IPS-18c (cell line): ENCODE measurements around the gene PTPRE.
"Not testable (repeated sequence)": the region's sequence is repeated elsewhere in the genome, so short reads cannot be mapped to it uniquely, and the experiment has no call there.

Experiments used
- H3K4me3 ChIP-seq: 2 replicates; pipeline ENCODE4 v1.7.0; 2013; ENCODE audit warnings: low read depth, mild to moderate bottlenecking, low read length, moderate library complexity; ENCODE audit not compliant: insufficient read depth
- H3K9me3 ChIP-seq: one replicate; pipeline ENCODE4 v1.6.1; 2013; ENCODE audit warnings: mild to moderate bottlenecking, low read length, moderate library complexity; ENCODE audit not compliant: control insufficient read depth, insufficient read depth

PTPRE gene

DNA sequence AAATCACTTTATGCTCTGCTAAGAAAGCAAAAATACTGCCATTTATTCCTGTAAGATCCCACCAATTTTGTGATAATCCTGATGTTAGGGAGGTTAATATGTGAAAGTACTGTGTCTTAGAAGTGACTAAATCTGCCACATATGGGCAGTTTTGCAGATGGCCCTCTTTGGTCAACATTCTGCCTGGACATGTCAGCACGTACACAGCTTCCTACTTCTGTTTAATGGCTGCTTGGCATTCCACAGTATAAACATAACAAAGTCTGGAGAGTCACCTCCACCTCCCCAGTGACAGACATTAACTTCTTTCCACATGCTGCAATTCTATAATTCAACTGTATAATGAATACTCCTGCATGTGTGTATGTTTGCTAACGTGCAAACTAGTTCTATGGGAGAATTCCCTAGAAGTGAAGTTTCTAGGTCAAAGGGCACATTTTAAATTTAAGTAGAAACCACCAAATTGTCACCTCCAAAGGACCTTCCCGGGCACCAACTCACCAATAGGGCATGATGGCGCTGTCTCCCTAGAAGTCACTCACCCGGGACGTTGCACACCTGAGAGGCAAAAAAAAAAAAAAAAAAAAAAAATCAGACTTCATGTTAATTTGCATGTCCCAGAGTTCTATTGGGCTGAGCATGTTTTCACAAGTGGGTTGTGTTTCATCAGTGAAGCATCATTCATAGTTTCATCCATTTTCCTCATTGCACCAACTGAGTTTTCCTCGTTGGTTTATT, 180.4 kb downstream of the PTPRE start:
- H3K4me3 ChIP-seq, result no peak overlapping the region
- no peaks in the 10 kb centered on the region for H3K9me3 ChIP-seq

DNA sequence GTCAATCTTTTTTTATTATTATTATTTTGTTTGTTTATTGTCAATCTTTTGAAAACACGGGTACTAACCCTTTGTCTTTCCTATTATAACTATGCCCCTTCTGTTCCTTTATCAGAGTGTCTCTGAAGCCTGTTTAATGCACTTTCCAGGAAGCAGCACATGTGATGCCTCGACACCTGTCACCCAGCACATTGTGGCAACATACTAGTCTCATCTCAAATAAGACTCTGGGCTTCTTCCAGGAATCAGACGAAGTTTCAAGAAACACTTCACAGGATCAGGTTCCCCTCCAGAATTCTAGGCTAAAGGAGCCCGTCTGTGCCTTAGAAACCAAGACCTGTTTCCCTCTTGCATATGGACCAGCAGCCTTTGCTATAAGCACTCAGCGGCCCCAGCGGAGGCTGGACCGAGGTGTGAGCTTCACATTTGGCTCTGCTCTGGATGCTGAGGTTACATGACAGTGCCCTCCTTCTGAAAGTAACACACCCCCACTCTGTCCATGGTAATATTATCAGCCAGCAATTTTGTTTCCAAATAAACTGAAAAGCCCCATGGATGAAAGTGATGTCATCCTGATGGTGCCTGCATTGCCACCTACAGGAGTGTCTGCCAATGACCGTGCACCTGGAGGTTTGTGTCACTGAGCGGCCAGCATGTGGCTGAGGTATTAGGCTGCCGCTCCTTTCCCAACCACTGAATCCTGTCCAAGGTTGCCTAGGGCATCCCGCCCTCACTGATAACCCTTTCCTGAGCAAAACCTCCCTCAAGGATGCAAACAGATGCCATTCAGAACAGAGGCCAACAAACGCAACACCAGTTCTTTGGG, 181.2 kb downstream of the PTPRE start:
- Histone ChIP-seq H3K9me3 (no peaks in the 10 kb centered on the region), H3K4me3 (no peak overlapping the region)

DNA sequence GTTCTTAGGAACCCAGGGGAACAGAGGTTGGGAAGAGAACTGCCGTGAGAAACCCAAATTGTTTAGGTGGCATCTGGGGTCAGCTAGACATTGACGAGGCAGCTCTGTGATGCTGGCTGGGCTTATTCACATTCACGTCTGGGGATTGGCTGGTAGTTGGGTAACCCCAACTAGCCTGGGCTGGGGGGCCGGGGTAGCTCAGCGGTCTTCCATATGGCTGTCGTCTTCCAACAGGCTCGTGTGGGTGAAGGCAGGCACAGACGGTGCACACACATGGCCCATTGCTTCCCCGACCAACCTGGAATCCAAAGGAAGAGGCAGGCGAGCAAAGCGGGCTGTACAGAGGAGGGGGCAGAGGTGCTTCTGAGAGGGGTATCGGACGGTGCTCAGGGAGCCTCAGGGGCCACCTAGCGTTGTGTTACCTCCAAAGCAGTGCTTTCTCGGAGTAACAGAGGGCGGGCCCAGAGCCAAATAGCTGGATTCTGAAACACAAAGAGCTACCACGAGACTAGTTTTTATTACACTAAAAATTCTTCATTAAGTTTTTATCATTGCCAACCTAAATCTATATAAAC, 184.8 kb downstream of the PTPRE start:
- no peaks in the 10 kb centered on the region for H3K9me3 ChIP-seq
- no peak overlapping the region for H3K4me3 ChIP-seq

- H3K4me3 ChIP-seq, result no peak overlapping the region
- H3K9me3 ChIP-seq, result no peaks in the 10 kb centered on the region
Measured at GRCh38 chr10:128092454-128092853, 185.6 kb downstream of the PTPRE start.

DNA sequence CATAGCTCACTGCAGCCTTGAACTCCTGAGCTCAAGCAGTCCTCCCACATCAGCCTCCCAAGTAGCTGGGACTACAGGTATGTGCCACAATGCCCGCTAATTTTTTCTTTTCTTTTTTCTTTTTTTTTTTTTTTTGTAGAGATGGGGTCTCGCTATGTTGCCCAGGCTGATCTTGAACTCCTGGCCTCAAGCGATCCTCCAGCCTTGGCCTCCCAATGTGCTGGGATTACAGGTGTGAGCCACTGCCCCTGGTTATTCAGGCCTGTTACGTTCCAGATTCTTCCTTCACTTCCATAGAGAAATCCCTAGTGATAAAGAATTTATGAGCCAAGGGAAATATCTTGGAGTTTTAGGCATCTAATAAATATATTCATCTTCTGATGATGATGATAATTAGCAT, 187.7 kb downstream of the PTPRE start:
- not testable (repeated sequence) for H3K4me3 ChIP-seq, H3K9me3 ChIP-seq

GRCh38 chr10:128095027-128095752, 188.3 kb downstream of the PTPRE start:
- Histone ChIP-seq H3K9me3 (no peaks in the 10 kb centered on the region), H3K4me3 (no peak overlapping the region)

GRCh38 chr10:128095753-128096469, 189.0 kb downstream of the PTPRE start:
- H3K4me3 ChIP-seq, result no peak overlapping the region

DNA sequence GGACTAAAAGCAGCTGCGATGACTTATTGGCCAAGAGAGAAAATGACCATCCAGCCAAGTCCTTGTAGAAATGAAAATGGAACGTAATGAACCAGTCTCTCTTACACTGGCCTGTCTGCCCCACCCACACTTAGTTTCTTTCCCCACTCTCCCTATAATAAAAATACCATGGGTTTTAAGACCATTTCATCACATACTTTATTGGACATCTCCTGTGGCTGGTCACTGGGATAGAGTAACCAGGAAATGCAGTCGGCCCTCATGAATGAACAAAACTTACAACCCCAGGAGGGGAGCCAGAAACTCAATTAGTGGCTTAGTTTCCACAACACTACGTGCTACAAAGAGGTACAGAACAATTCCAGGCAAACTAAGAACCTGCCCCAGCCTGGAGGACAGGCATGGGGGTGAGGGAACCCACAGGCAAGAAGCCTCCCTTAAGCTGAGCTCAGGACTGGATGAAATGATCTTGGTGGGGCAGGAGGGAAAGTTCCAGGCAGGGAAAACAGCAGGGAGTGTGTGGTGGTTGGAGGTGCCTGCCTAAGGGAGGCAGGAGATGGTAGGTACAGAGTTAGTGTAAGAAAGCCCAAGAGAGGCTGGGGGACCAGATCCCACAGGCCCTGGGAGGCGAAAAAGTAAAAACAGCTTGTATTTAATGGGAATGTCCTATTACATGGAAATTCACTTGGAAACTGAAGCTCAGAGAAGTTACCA, 189.7 kb downstream of the PTPRE start:
- Histone ChIP-seq H3K4me3 (no peak overlapping the region), H3K9me3 (no peaks in the 10 kb centered on the region)

More at GRCh38 chr10:128095753-128096469, 189.0 kb downstream of the PTPRE start:
- H3K9me3 ChIP-seq, result no peaks in the 10 kb centered on the region

GRCh38 chr10:128097783-128098182, 190.9 kb downstream of the PTPRE start:
- no peak overlapping the region for H3K4me3 ChIP-seq
- no peaks in the 10 kb centered on the region for H3K9me3 ChIP-seq

DNA sequence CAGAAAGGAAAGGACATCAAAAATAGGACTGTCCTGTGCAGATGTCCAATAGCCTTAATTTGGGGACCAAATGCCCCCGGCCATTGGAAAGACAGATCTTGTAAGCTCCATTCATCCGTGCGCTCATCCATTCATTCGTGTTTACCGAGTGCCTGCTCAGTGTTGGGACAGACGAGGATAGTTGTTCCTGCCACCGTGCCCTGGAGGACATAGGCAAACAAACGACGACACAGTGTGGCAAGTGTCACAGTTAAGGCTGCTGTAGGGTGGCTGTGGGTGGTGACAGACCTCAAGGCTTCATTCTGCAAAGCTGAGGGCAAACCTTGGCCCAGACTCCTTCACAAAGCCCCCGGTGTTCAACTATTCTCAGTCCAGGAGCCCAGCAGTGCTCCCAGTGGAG, 191.7 kb downstream of the PTPRE start:
- Histone ChIP-seq H3K4me3 (no peak overlapping the region), H3K9me3 (no peaks in the 10 kb centered on the region)

DNA sequence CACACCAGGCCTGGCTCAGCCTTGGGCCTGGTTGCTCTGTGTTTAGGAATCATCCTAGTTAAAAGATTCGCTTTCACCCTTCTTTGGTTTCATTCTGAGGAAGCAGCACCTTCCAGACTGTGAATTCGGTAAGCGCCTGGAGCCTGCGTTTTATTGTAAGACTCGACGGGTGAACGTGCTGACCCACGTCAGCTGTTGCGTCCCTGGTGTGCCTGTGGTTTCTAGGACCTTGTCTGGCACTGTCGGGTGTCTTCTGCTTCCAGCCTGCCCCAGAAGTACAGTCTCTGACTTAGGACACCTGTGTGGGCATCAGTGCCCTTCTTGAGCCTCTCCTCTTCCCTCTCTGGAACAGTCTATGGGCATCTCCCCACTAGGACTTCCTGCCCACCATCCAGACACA, 193.0 kb downstream of the PTPRE start:
- Histone ChIP-seq H3K9me3 (no peaks in the 10 kb centered on the region), H3K4me3 (no peak overlapping the region)

DNA sequence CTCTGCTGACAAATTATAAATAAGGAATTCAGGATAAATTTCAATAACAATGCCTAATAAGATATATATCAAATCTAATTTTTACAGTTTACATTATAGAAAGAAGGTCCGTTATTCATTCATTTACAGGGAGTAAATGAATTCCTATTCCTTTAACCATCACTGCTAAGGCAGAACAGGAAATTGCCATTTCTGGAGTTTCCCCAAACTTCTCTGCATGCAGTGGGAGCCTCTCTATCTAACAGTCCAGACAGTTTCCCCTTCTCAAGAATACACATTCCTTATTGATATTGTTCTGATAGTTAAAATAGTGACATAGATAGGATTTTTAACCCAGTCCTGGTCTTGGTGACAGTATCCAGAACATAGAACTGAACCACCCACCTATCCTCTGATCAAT, 195.0 kb downstream of the PTPRE start:
- no peak overlapping the region for H3K4me3 ChIP-seq
- H3K9me3 ChIP-seq, result no peaks in the 10 kb centered on the region

DNA sequence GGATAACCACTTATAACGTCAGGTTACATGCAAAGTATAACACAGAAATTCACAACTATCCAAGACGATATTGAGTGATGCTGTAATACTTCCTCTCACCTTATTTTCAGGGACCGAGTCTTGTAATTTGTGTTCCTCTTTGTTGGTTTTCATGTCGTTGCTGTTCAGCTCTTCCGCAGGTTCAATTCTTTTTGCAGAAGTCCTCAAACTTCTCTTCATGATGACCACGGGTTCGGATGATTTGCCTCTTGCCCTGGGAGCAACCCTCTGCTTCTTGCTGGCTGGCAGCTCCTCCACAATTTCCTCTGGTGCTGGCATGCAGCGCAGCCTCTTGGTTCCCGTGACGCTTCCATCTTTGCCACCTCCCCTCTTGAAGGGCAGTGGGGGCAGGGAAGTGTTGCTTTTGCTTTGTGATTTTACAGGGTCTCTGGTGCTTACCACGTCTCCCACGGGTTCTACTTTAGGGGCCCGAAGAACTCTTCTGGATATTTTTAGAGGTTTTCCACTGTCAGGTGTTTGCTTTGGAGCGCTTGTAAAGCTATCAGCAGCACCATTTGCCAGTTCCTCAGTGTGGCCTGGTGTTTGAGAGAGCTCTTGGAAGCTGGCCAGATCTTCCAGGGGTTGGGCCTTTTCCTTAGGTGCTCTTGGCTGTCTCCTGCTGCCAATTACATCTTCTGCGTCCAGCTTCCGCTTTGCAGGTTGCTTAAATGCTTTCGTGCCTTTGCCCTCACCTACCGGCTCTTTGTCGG, 195.8 kb downstream of the PTPRE start:
- H3K4me3 ChIP-seq, result no peak overlapping the region
- H3K9me3 ChIP-seq, result no peaks in the 10 kb centered on the region

DNA sequence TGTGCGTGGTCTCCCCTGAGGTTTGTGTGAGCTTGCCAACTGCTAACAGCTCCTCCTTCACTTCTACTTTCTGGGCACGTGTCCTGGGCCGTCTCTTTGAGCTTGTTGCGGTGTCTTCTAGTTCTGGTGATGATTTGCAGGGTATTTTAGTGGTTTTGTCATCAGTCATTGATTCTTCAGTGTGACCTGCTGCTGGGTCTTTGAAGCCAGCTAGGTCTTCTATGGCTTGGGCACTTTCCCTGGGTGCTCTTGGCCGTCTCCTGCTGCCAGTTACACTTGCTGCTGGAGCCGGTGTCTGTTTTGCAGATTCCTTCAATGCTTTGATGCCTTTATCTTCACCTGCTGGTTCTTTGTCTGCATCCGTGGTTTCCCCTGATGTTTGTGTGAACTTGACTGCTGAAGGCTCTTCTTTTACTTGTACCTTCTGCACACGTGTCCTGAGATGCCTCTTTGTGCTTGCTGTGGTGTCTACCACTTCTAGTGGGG, 196.4 kb downstream of the PTPRE start:
- Histone ChIP-seq H3K9me3 (no peaks in the 10 kb centered on the region), H3K4me3 (no peak overlapping the region)

DNA sequence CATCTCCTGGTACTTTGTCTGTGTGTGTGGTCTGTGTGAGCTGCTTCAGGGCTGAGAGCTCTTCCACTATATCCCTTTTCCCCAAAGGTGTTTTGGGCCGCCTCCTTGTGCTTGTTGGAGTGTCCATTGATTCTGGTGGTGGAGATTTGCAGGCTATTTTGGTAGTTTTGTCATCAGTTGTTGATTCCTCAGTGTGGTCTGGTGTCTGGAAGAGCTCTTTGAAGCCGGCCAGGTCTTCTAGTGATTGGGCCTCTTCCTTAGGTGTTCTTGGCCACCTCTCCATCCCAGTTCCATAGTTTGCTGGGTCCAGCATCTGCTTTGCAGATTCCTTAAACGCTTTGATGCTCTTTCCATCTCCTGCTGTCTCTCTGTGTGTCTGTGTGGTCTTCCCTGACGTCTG, 198.5 kb downstream of the PTPRE start:
- Histone ChIP-seq H3K9me3 (no peaks in the 10 kb centered on the region), H3K4me3 (no peak overlapping the region)

DNA sequence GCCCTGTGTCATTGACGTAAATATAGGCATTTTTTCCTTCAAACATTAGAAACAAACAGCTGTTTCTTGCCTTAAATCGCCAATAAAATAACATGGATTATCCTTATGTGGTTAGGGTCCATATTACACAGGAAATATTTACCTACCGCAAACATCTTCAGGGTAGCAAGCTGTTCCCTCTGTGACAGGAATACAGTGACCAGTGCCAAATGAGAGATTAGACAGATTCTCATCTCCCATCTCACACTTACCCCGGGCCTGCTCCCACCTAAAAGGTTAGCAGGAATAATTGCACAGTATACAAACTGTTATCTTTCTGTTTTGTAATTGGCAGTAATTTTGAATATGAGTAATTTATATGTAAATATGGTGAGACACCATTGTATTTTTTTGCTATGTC, 202.8 kb downstream of the PTPRE start:
- no peaks in the 10 kb centered on the region for H3K9me3 ChIP-seq

More for the DNA sequence above, 202.8 kb downstream of the PTPRE start:
- H3K4me3 ChIP-seq, result no peak overlapping the region
